Measurements from ENCODE around the gene RPS23. TPM values are rescaled to one million over a fixed set of nuclear protein-coding genes. Genes with fewer than 3 reads are reported as not detected.
"Not testable (repeated sequence)": the region's sequence is repeated elsewhere in the genome, so short reads cannot be mapped to it uniquely, and the experiment has no call there.

Gene RPS23
- total and polyA plus RNA-seq, 2 of the 8 experiments (the other 6 are each of a cell fraction or from before 2014, with no cell fraction given): 2,559 to 4,867 TPM

GRCh38 chr5:82269363-82269762 is 8.8 kb downstream of the RPS23 start:
- H3K79me2 ChIP-seq (ENCODE audit: control insufficient read depth in 1 of 2, insufficient read depth in 2 of 2, low read length in 2 of 2); H4K20me1 ChIP-seq (replicated peaks in 1 of 2; ENCODE audit: control insufficient read depth in 1 of 2, insufficient read depth in 2 of 2, low read length in 2 of 2); H3K9ac ChIP-seq (replicated peaks in 1 of 4; ENCODE audit: extremely low read depth in 1 of 4, low read depth in 3 of 4, low read length in 3 of 4); H3K4me1 ChIP-seq (replicated peaks in 1 of 4; ENCODE audit: control insufficient read depth in 3 of 4, insufficient read depth in 4 of 4, low read length in 3 of 4); H2BK12ac ChIP-seq (ENCODE audit: low read depth, low read length); H2BK120ac ChIP-seq (replicated peaks; ENCODE audit: low read depth, low read length); H3K9me3 ChIP-seq (ENCODE audit: insufficient read depth in 2 of 2, low read depth in 1 of 2, low read length in 1 of 2); H3K56ac ChIP-seq (replicated peaks; ENCODE audit: insufficient read length, low read depth, low read length); H3K79me1 ChIP-seq (ENCODE audit: low read depth, low read length); FAIRE-seq; H3K27me3 ChIP-seq (replicated peaks in 1 of 4; ENCODE audit: control insufficient read depth in 3 of 4, extremely low read depth in 1 of 4, insufficient read depth in 3 of 4, low read length in 3 of 4); H3K4me2 ChIP-seq (ENCODE audit: insufficient read depth in 1 of 2, low read depth in 2 of 2, low read length in 2 of 2); H2AK5ac ChIP-seq (ENCODE audit: low read depth, low read length); H3K27ac ChIP-seq (ENCODE audit: low read depth, low read length); H3K4me3 ChIP-seq (ENCODE audit: extremely low read depth in 1 of 4, insufficient read depth in 2 of 4, low read depth in 3 of 4, low read length in 4 of 4); H2AFZ ChIP-seq (ENCODE audit: low read length); H2BK5ac ChIP-seq (ENCODE audit: low read depth, low read length); DNase-seq (ENCODE audit: low read depth in 1 of 2, low spot score in 2 of 2); H3K23ac ChIP-seq (ENCODE audit: insufficient read length); H3K36me3 ChIP-seq (ENCODE audit: control insufficient read depth in 2 of 4, insufficient read depth in 4 of 4, low read length in 3 of 4); H2BK15ac ChIP-seq (ENCODE audit: low read length); H3K4ac ChIP-seq (replicated peaks; ENCODE audit: insufficient read length, low read depth, low read length); H3K14ac ChIP-seq (ENCODE audit: insufficient read length); H2BK20ac ChIP-seq (ENCODE audit: low read length); H3K18ac ChIP-seq (ENCODE audit: extremely low read depth, low read length); H4K8ac ChIP-seq (ENCODE audit: extremely low read depth, insufficient read depth, low read length); H3K23me2 ChIP-seq (ENCODE audit: low read depth, low read length); H4K91ac ChIP-seq (replicated peaks; ENCODE audit: insufficient read length, low read length); H4K5ac ChIP-seq (ENCODE audit: insufficient read length, low read depth, low read length): not testable (repeated sequence)
- 88% methylated on average over 2 of the region's 2 CpGs; no CpG with 5 or more reads in 1 of the 2 experiments for WGBS, 2 experiments (ENCODE audit: extremely low coverage in 1 of 2, insufficient coverage in 1 of 2, insufficient read length in 1 of 2, insufficient replicate concordance in 2 of 2, low coverage in 1 of 2, low lambda C conversion rate in 2 of 2, missing lambda C conversion rate in 1 of 2)
- CTCF ChIA-PET (ENCODE audit: partially characterized antibody): interaction anchor here (0.9 to 5.0 kb wide), 3 partner anchors 9 to 22 kb away, joined by 3 to 37 read pairs (median 3); no protein-coding TSS in a partner anchor
- POLR2A ChIA-PET (ENCODE audit: partially characterized antibody): interaction anchor here (1.1 to 3.8 kb wide), 4 partner anchors 9 to 25 kb away, joined by 3 to 25 read pairs (median 10); partner anchors contain the start of gene RPS23

DNA sequence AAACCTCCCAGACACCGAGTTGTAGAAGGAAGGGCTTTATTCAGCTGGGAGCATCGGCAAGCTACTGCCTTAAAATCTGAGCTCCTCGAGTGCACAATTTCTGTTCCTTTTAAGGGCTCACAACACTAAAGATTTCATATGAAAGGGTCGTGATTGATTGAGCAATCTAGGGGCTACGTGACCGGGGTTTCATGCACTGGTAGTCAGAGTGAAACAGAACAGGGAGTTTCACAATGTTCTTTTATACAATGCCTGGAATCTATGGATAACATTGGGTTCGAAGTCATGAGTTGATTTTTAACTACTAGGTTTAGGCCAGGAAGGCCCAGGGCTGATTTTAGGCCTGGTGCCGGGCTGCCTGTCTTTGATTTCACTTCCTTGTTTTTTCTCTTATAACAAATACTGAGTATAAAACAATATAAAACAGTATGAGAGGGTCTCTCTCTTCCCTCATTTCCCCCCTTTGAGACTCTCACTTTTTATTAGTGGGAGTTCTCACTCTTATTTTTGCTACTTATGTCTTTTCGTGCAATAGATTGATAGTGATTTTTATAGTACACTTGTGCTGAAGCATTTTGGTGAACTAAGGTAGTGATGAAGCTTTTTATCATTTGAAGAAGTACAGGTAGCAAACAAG is 10.7 kb downstream of the RPS23 start:
- H3K27ac ChIP-seq (ENCODE audit: low read depth, low read length); H4K20me1 ChIP-seq (replicated peaks in 1 of 2; ENCODE audit: control insufficient read depth in 1 of 2, insufficient read depth in 2 of 2, low read length in 2 of 2); H3K4ac ChIP-seq (replicated peaks; ENCODE audit: insufficient read length, low read depth, low read length); H2BK5ac ChIP-seq (ENCODE audit: low read depth, low read length); H2AK5ac ChIP-seq (ENCODE audit: low read depth, low read length); H3K14ac ChIP-seq (ENCODE audit: insufficient read length); H2BK20ac ChIP-seq (ENCODE audit: low read length); H3K9ac ChIP-seq (replicated peaks in 1 of 4; ENCODE audit: extremely low read depth in 1 of 4, low read depth in 3 of 4, low read length in 3 of 4); H3K56ac ChIP-seq (replicated peaks; ENCODE audit: insufficient read length, low read depth, low read length); H3K36me3 ChIP-seq (ENCODE audit: control insufficient read depth in 2 of 4, insufficient read depth in 4 of 4, low read length in 3 of 4); H3K18ac ChIP-seq (ENCODE audit: extremely low read depth, low read length); H3K23me2 ChIP-seq (ENCODE audit: low read depth, low read length); H3K79me1 ChIP-seq (ENCODE audit: low read depth, low read length); H4K5ac ChIP-seq (ENCODE audit: insufficient read length, low read depth, low read length); H3K27me3 ChIP-seq (replicated peaks in 1 of 4; ENCODE audit: control insufficient read depth in 3 of 4, extremely low read depth in 1 of 4, insufficient read depth in 3 of 4, low read length in 3 of 4); H3K4me1 ChIP-seq (replicated peaks in 1 of 4; ENCODE audit: control insufficient read depth in 3 of 4, insufficient read depth in 4 of 4, low read length in 3 of 4); H3K9me3 ChIP-seq (ENCODE audit: insufficient read depth in 2 of 2, low read depth in 1 of 2, low read length in 1 of 2); H3K79me2 ChIP-seq (ENCODE audit: control insufficient read depth in 1 of 2, insufficient read depth in 2 of 2, low read length in 2 of 2); H3K23ac ChIP-seq (ENCODE audit: insufficient read length); FAIRE-seq; H4K91ac ChIP-seq (replicated peaks; ENCODE audit: insufficient read length, low read length); H2BK120ac ChIP-seq (replicated peaks; ENCODE audit: low read depth, low read length); H2BK15ac ChIP-seq (ENCODE audit: low read length); H3K4me2 ChIP-seq (ENCODE audit: insufficient read depth in 1 of 2, low read depth in 2 of 2, low read length in 2 of 2); DNase-seq (ENCODE audit: low read depth in 1 of 2, low spot score in 2 of 2); H2AFZ ChIP-seq (ENCODE audit: low read length); H4K8ac ChIP-seq (ENCODE audit: extremely low read depth, insufficient read depth, low read length); H3K4me3 ChIP-seq (ENCODE audit: extremely low read depth in 1 of 4, insufficient read depth in 2 of 4, low read depth in 3 of 4, low read length in 4 of 4); H2BK12ac ChIP-seq (ENCODE audit: low read depth, low read length): not testable (repeated sequence)
- ChIA-PET POLR2A (ENCODE audit: partially characterized antibody) (interaction anchor here (2.4 to 3.8 kb wide), 2 partner anchors 9 to 11 kb away, joined by 7 to 25 read pairs; partner anchors contain the start of gene RPS23), CTCF (ENCODE audit: partially characterized antibody) (interaction anchor here (1.1 to 5.0 kb wide), 2 partner anchors 10 to 96 kb away, joined by 5 to 37 read pairs; no protein-coding TSS in a partner anchor)
- WGBS, 2 experiments (ENCODE audit: extremely low coverage in 1 of 2, insufficient coverage in 1 of 2, insufficient read length in 1 of 2, insufficient replicate concordance in 2 of 2, low coverage in 1 of 2, low lambda C conversion rate in 2 of 2, missing lambda C conversion rate in 1 of 2): 94% methylated on average over 9 of the region's 9 CpGs; no CpG with 5 or more reads in 1 of the 2 experiments
